T-helper 17 cell (primary cell): Measurements from ENCODE around the gene GJA10. TPM values are rescaled to one million over a fixed set of nuclear protein-coding genes. Genes with fewer than 3 reads are reported as not detected.

ENCODE experiments used
- ATAC-seq: fragments of 150-1000 bp; cut with Tn5 transposase; 2 replicates; pipeline ENCODE4 v1.10.0; 2021; ENCODE audit warnings: mild to moderate bottlenecking, moderate library complexity
- DNase-seq, 3 donors: peaks; one replicate each; pipeline versions ENCODE4 v3.0.0 to v3.0.0-alpha.2; 2020 to 2021
- H3K9me3 ChIP-seq: one replicate; pipeline ENCODE4 v1.7.0; 2013; ENCODE audit warnings: low read length, mild to moderate bottlenecking; ENCODE audit not compliant: control insufficient read depth, poor library complexity, severe bottlenecking
- H3K27ac Mint-ChIP-seq: one replicate; pipeline ENCODE4 v1.8.0; 2022; ENCODE audit warnings: mild to moderate bottlenecking, moderate library complexity, mixed read lengths
- H3K27me3 Mint-ChIP-seq: one replicate; pipeline ENCODE4 v1.8.0; 2022; ENCODE audit warnings: mixed read lengths
- H3K36me3 Mint-ChIP-seq: one replicate; pipeline ENCODE4 v1.8.0; 2022; ENCODE audit warnings: low read depth, mixed read lengths
- H3K4me1 Mint-ChIP-seq: one replicate; pipeline ENCODE4 v1.8.0; 2022; ENCODE audit warnings: mild to moderate bottlenecking, mixed read lengths
- H3K4me3 Mint-ChIP-seq: one replicate; pipeline ENCODE4 v1.8.0; 2022; ENCODE audit warnings: mild to moderate bottlenecking, moderate library complexity, mixed read lengths
- total RNA-seq, 4 donors: library from RNA in 2 of 4; stranded (reverse) in 2 of 4; gene quantifications; one replicate each; pipeline ENCODE4 v1.2.3 and lab custom pipeline; 2022 to 2026

Gene GJA10
- total RNA-seq, 2 donors from 2014 or later, result not detected

DNA sequence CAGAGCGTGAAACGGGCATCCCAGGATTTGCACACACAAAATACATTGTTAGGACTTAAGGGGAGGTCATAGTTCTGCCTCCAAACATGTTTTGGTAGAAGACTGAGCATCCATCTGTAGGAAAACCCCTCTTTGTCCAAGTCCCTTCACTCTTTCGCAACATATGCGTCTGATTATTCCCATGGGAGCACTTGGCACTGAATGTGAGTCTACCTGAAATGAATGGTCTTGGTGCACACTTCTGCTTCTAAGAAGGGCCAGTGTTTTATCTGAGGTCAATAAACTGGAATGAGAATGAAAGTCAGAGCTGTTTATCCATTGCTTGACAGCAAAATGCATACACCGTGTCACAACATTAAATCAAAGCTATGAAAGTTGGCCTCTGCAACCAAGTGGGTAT, 33.0 kb downstream of the GJA10 start:
- Mint-ChIP-seq H3K4me1 (peaks cover 18% of the 10 kb centered on the region), H3K36me3 (peaks cover 4% of the 10 kb centered on the region), H3K4me3 (no peak overlapping the region), H3K27ac (no peak overlapping the region), H3K27me3 (peaks cover 6% of the 10 kb centered on the region)
- H3K9me3 ChIP-seq, result no peaks in the 10 kb centered on the region
- ATAC-seq (no peak), DNase-seq (no peak)

DNA sequence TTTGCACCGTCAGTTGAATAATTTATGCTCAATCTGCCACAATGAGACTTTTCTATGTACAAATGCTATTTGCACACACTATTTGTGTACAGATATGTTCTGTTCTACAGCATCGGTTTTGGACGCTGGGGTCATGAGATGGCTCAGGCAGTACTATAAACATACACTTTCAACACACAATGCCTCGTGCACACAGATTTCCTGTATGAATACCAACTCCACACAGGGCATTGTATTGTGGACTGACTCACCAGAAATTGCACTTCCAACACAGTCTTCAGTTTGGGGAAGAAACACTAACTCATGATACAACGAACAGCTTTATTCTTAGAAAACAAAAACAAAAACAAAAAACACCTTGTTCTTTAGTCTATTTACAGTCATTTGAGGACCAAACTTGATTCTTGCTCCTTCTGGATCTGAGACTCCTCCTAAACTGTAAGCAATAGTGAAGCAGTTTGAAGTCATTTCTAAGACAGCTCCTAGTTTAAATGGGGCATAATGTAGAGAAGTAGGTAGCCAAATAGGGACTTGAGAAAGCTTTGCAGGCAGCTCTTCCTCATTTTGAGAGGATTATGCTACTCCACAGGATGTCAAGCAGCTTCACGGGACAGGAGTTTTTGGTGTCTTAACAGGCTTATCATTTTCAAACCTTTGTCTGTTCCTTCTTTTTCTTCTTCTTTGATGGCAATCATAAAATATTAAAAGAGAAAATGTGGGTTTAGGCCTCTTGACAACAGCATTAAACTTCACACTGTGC, 33.7 kb downstream of the GJA10 start:
- DNase-seq, result no peak
- no peaks in the 10 kb centered on the region for H3K27me3 Mint-ChIP-seq
- H3K9me3 ChIP-seq, result no peaks in the 10 kb centered on the region
- H3K4me3 Mint-ChIP-seq, result no peak overlapping the region
- H3K4me1 Mint-ChIP-seq, result peaks cover 18% of the 10 kb centered on the region
- peak; percentile 44 for ATAC-seq
- no peak overlapping the region for H3K27ac Mint-ChIP-seq
- H3K36me3 Mint-ChIP-seq, result peaks cover 4% of the 10 kb centered on the region

DNA sequence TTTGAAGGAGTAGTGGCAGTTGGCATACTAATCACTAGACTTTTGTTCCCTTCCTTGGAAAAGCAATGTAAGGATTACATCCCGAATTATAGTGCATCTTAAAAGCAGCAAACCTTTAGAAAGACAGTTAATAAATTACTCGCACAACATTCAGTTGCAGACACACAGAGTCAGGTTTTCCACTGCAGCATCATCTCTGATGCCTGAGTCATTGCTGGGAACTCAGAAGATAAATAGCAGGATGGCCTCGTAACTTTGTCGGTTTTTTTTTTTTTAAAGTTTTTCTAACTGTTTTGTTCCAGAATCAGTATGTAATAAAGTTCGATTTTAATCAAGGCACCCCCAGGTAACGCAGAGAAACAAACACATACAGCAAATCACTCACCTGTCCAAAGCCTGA, 34.3 kb downstream of the GJA10 start:
- ATAC-seq (no peak), DNase-seq (no peak)
- Mint-ChIP-seq H3K27ac (no peak overlapping the region), H3K4me1 (peaks cover 23% of the 10 kb centered on the region), H3K4me3 (no peak overlapping the region), H3K27me3 (no peaks in the 10 kb centered on the region), H3K36me3 (peaks cover 7% of the 10 kb centered on the region)
- H3K9me3 ChIP-seq, result no peaks in the 10 kb centered on the region

DNA sequence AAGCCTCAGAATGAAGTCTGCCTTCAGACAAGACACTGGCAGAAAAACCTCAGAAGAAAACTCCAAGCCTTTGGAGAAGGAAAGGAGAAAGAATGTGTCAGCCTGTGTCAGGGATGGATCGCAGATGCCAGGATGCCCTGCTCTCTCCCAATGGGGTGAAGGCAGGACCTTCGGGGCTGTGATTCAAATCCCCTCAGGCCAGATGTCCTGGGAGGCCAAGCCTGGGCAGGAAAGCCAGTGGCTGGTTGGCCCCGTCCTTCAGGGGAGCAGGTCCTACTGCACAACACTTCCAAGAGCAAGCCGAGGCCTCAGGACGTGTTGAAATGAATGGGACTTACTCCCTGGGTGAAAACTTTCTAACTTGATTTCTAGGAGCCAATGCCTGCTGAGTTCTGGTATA, 36.5 kb downstream of the GJA10 start:
- DNase-seq (no peak), ATAC-seq (no peak)
- Mint-ChIP-seq H3K4me3 (no peak overlapping the region), H3K27me3 (no peaks in the 10 kb centered on the region), H3K27ac (no peak overlapping the region), H3K4me1 (peaks cover 23% of the 10 kb centered on the region), H3K36me3 (peaks cover 7% of the 10 kb centered on the region)
- no peaks in the 10 kb centered on the region for H3K9me3 ChIP-seq

DNA sequence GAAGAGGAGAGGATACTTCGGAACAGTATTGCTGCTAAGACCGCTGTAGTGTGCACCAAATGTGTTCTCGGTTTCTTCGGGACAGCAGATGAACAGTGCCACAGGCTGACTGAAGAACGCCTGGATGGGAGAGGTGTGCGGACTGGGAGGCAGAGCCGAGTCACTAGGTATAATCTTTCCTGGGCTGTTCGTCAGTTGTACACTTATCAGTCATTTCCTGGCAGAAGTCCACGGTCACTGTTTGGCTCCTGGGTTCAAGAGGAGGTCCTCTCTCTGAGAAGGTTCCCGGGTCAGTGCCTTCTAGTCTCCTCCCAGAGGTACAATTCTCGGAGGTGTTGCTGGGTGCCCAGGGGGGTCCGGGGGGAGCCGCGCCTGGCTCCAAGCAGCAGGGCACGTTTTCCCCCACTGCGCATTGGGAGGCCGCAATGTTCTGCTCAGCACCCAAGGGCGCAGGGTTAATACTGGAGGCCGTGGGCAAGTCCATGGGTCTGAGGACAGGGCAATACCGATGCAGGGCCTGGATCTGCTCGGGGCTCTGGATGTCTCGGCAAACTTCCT, 38.1 kb downstream of the GJA10 start:
- Mint-ChIP-seq H3K27me3 (no peaks in the 10 kb centered on the region), H3K4me3 (no peak overlapping the region), H3K4me1 (peaks cover 19% of the 10 kb centered on the region), H3K27ac (no peak overlapping the region), H3K36me3 (peaks cover 7% of the 10 kb centered on the region)
- H3K9me3 ChIP-seq, result no peaks in the 10 kb centered on the region
- DNase-seq, result no peak
- ATAC-seq, result no peak

DNA sequence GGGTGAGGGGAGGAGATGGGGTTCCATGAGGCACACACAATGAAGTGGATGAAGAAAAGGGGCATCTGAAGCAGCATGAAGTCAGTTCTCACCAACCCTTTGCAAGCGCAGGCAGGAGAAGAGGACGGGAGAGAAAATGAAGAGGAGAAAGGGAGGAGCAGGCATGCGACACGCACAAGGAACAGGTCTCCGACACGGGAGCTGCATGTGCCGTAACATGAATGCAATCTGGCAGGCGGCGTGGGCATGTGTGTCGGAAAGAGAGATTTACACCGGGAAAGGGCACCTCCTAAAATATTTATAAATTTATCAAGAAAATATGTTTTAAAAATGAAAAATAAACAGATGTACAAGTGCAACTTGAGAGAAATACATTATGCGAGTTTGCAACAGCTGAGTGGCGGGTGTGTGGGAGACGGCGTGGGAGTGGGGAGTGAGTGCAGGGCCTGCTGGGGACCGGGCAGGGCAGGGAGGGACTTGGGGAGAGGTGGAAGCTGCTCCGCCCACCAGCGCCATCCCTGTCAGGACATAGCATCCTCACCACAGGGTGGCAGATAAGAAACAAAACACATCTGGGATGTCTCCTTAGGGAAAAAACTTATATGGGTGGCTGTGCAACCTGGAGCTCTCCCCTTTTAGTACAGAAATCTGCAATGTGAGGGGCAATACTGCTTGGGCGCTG, 40.6 kb downstream of the GJA10 start:
- no peak for ATAC-seq
- no peaks in the 10 kb centered on the region for H3K9me3 ChIP-seq
- no peak for DNase-seq
- Mint-ChIP-seq H3K4me3 (peak overlapping the region; percentile 25), H3K27me3 (no peaks in the 10 kb centered on the region), H3K27ac (peak overlapping the region; percentile 67), H3K36me3 (peaks cover 5% of the 10 kb centered on the region), H3K4me1 (peaks cover 9% of the 10 kb centered on the region)

DNA sequence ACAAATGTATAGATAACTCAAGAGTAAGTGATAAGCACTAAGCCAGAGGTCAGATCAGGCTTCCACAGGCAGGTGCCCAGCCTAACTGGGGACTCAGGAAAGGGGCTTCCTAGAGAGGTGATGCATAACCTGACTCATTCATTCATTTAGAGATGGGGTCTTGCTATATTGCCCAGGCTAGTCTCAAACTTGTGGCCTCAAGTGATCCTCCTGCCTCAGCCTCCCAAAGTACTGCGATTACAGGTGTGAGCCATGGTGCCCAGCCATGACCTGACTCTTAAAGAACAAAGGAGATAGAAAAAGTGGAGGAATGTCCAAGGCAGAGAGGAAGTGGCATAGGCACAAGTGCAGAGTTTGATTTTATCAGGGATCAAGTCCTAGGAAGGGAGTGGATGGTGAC, 41.9 kb downstream of the GJA10 start:
- Mint-ChIP-seq H3K27me3 (no peaks in the 10 kb centered on the region), H3K27ac (no peak overlapping the region), H3K36me3 (peaks cover 3% of the 10 kb centered on the region), H3K4me3 (no peak overlapping the region), H3K4me1 (peaks cover 10% of the 10 kb centered on the region)
- H3K9me3 ChIP-seq, result no peaks in the 10 kb centered on the region
- DNase-seq, result no peak
- ATAC-seq, result no peak

DNA sequence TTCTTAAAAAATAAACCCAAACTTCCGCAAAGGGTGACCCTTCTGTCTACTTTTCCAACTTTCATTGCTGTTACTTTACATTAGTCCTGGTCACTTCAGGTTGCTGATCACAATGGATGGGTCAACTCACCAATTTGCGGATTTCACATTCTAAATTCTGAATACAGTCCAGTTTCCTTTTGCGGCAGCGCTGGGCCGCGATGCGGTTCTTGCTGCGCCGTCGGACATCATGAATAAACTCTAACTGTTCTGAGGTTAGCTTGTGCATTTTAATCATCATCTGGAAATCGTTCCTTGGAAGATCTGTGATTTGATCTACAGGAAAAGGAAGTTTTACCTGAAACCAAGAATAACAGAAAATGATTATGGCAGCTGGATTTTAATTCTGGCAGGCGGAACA, 43.7 kb downstream of the GJA10 start:
- no peaks in the 10 kb centered on the region for H3K27me3 Mint-ChIP-seq
- peak overlapping the region; percentile 37 for H3K27ac Mint-ChIP-seq
- H3K4me3 Mint-ChIP-seq, result no peak overlapping the region
- peaks cover 3% of the 10 kb centered on the region for H3K36me3 Mint-ChIP-seq
- ATAC-seq (no peak), DNase-seq (no peak)
- H3K4me1 Mint-ChIP-seq, result peaks cover 10% of the 10 kb centered on the region
- H3K9me3 ChIP-seq, result no peaks in the 10 kb centered on the region

DNA sequence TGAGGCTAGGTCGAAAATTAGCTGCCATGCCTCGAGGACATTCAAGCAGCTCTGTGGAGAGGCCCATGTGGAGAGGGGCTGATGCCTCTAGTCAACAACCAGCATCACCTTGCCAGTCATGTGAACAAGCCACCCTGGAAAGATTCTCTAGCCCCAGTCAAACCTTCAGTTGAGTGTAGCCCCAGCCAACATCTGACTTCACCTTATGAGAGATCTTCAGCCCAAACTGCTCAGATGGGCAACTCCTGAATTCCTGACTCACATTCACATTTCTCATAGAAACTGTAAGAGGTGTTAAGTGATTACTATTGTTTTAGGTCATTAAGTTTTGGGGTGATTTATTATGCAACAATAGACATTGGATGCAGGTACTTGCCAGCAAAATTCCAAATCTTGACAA, 44.9 kb downstream of the GJA10 start:
- H3K27ac Mint-ChIP-seq, result no peak overlapping the region
- no peaks in the 10 kb centered on the region for H3K36me3 Mint-ChIP-seq
- peaks cover 6% of the 10 kb centered on the region for H3K4me1 Mint-ChIP-seq
- H3K4me3 Mint-ChIP-seq, result no peak overlapping the region
- no peak for ATAC-seq
- no peaks in the 10 kb centered on the region for H3K27me3 Mint-ChIP-seq
- DNase-seq, result no peak
- no peaks in the 10 kb centered on the region for H3K9me3 ChIP-seq

DNA sequence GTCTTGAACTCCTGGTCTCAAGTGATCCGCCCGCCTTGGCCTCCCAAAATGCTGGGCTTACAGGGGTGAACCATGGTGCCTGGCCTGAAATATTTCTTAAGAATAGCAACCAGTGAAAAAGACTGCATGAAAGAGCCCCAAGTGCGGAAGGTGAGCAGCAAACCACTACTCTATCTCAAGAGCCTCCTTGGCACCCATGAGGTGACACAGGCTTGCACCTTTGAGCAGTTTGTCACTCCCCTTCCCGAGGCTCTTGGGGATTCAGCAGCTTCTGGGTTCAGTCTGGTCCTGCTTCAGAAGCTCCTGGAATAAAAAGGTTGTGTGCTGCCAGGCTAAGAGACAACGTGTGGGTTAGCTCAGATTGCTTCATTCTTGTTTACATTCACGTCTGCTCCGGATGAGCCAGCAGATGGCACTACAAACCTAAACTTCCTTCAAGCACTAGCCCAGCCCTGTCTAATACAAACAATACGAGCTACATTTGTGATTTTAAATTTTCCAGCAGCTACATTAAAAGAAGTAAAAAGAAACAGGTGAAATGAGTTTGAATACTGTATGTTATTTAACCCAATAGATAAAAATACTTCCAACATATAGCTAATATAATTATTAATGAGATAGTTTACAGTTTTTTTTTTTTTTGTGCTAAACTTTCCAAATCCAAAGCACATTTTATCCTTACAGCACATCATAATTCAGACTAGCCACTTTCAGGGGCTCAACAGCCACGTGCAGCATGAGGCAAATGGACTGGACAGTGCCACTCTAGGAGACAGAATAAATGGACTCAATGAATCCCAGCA, 46.2 kb downstream of the GJA10 start:
- DNase-seq, result peak; percentile 24 to 48 (median 47)
- peaks cover 10% of the 10 kb centered on the region for H3K4me1 Mint-ChIP-seq
- H3K4me3 Mint-ChIP-seq, result no peak overlapping the region
- no peaks in the 10 kb centered on the region for H3K27me3 Mint-ChIP-seq
- peak; percentile 93 for ATAC-seq
- H3K9me3 ChIP-seq, result no peaks in the 10 kb centered on the region
- no peak overlapping the region for H3K27ac Mint-ChIP-seq
- H3K36me3 Mint-ChIP-seq, result no peaks in the 10 kb centered on the region

DNA sequence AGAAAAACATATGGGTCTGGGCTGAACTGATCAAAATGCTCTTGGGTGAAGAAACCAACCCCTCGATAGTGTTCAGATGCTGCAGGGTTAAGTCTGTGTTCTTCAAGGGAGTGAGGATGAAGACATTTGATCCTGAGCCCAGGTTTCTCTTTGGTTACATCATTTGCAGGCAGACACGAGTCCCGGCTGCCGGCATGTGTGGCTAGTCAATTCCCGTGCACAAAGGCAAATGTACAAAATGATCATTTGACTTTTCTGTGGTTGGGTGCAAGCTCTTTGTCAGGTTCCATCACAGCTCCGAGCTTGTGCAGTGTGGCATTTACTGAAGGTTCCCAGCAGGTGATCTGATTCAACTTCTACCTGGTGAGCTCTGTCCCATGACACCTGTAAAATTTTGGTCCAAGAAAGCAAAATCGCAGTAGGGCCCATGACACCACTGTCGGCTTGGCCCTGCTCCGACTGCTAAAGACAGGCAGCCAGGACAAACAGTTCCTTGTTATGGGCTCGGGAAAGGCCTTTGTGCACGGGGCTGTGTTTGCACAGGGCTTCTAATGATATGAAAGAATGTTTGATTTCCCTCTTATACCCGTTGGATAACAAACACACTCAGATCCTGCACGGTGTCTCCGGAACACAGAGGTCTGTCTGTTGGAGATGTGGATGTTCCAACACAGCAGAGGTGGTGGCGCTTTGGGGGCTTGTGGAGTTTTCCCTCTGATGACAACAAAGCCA, 46.9 kb downstream of the GJA10 start:
- Mint-ChIP-seq H3K27ac (no peak overlapping the region), H3K4me1 (peaks cover 10% of the 10 kb centered on the region), H3K4me3 (no peak overlapping the region), H3K27me3 (no peaks in the 10 kb centered on the region), H3K36me3 (no peaks in the 10 kb centered on the region)
- no peak for DNase-seq
- ATAC-seq, result no peak
- H3K9me3 ChIP-seq, result no peaks in the 10 kb centered on the region

DNA sequence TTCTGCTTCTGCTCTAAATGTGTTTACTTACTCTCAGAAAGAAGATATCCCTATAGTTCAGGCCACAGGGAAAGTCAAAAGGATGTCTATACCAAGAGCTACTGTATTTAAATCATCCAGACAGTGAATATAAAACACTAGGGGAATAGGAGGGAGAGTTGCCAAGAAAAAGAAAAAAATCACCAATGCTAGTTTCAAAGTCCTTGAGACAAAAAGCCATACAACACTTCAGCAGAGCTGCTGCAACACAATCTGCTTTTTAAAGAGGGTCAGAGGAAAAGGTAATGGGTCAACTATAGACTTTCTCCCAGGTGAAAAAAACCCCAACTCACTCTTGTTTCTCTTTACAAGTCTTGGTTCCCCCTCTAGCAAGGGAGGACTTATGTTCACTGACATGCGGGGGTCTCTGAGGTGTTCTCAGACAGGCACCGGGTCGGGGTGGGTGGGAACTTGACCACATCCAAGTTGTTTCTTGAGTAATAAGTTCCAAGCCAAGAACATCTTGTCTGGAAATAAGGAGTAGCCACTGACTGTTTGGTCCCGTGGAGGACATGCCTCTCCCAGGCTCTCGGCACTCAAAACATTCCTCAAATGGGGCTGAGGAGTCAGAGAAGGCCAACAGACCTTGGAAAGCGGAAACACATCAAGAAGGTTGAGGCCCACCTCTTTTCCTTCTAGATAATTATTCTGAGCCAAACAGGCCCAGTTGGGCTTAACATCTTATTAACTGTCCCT, 47.7 kb downstream of the GJA10 start:
- DNase-seq, result no peak
- Mint-ChIP-seq H3K4me1 (peaks cover 10% of the 10 kb centered on the region), H3K27me3 (no peaks in the 10 kb centered on the region), H3K36me3 (no peaks in the 10 kb centered on the region), H3K4me3 (no peak overlapping the region), H3K27ac (no peak overlapping the region)
- no peaks in the 10 kb centered on the region for H3K9me3 ChIP-seq
- ATAC-seq, result no peak
